GM18519 (cell line): ENCODE results near the gene SOAT2.

Experiments used
- ATAC-seq: cut with Tn5 transposase; IDR thresholded peaks from one replicate; pipeline ENCODE4 v1.9.1; 2021; ENCODE audit warnings: mild to moderate bottlenecking, moderate library complexity; ENCODE audit not compliant: unreplicated experiment, low FRiP score

The SOAT2 gene

DNA sequence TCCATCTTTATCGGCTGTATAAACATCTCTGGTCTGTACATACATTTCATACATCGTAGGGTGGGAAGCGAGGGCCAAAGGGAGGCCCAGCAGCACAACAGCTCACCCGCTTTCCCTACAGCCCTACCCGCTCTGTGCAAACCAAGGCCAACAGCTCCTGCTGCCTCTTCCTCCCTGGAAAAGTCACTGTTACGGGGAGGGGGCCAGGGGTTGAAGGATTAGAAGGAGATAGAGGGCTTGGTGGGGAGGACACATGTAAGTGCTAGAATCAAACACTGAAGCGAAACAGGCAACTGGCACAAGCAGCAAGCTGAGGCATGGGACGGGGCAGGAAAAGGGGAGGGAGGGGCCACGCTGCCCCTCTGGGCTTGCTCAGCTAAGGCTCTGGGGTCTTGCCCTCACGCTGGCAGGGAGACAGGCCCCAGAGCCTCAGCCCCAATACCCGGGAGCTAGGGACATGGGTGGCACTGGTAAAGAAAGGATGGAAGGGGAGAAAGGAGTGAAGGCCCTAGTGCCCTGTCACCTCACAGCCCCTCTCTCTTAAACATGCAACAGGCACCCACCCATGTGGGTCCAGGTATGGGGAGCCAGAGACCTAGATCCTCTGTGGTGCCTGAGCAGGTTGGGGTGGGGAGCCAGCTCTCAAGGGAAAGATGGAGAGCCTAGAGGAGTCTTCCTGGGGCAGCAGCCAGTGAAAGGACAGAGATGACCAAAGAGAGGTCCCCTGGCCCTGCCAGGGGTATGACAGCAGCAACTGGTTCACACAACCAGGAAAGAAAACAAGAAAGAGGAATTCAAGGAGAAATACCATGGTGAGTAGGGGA lies 38.5 kb upstream of the SOAT2 start:
- ATAC-seq, result no peak

DNA sequence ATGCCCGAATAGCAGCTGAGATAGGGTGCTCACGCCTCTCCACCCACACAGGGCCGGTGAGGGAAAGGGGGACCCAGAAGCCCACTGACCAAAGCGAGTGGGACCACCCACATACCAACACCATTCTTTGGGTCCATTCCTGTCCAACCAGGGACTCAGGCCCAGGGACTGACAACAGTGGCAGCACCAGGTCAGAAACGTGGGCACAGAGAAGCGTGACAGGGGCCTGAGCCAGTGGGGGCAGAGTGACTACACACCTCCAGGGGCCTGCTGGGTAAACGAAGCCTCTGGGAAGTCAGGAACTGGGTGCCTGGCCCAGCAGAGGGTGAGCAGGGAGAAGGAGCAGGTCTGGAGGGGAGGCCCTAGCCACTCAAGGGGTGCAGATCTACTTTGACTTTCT lies 37.8 kb upstream of the SOAT2 start:
- ATAC-seq, result no peak

DNA sequence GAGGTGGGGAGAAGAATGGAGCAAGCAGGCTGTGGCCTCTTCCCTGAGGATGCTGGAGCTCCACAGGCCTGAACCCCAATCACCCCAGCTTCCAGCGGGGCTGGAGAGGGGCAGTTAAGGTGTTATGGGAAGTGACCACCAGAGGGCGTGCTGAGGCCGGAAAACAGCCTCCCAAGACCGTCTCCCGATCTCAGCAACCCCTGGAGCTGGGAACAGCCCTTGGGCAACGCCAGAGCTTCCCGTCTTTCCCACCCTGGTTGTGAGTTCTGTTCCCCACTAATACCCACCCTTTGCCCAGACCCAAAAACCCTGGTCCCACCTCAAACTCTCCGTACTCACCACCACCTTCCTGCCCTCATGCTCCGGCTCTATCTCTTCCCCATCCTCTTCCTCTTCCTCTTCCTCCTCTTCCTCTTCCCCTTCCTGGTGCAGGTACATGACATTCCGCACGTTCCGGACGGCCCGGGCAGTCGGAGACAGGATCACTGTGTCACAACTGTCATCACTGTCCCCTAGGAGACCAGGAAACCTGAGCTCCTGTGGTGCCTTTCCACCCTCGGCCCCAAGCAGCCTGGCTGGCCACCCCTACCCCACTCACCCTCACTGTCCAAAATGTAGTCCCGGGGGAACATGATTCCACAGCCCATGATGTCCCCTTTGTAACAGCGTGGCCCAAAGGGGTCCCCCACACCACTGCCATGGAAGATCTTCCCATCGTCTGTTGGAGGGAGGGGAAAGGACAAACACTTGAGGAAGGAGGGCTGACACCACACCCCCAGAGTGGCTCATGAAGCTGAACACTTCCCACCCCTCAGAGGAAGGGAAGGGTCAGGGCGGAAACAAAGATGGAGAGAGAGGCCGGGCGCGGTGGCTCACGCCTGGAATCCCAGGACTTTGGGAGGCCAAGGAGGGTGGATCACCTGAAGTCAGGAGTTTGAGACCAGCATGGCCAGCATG lies 37.0 kb upstream of the SOAT2 start:
- ATAC-seq, result no peak

DNA sequence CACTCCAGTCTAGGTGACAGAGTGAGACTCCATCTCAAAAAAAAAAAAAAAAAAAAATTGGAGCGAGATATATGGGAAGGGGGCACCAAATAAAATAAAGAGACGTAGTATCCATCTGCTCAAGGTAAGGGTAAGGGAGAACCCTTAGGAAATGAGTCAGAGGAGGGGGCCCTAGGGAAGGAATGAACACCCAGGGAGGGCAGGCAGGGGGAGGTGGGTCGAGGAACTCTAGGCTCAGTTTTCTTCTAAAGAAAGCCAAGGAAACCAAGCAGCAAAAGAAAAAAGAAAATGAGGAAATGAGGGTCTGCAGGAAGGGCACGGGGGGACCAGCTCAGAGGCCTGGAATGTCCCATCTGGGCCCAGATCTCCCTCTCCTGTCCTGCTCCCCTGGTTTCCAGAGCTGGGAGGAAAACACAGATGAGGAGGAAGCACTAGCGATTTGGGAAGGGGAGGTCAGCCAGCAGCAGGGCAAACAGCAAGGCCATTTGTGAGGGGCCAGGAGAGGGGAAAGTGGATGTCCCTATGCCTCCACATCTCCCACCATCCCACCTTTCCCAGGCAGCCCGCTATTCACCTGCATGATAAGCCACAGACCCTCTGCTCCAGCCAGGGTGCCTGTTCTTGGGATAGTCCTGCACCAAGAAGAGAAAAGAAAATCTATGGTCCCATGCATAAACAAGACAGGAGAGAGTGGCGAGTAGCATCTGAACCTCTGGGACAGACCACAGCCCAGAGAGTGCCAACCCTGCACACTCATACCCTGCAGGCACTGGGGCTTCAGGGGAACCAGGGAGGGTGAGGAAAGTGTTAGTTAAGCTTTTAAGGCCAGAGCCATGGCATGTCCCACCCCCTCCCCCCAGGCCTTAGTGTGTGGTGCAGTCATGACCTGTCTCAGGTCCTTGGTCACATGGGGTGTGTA lies 36.0 kb upstream of the SOAT2 start:
- no peak for ATAC-seq

DNA sequence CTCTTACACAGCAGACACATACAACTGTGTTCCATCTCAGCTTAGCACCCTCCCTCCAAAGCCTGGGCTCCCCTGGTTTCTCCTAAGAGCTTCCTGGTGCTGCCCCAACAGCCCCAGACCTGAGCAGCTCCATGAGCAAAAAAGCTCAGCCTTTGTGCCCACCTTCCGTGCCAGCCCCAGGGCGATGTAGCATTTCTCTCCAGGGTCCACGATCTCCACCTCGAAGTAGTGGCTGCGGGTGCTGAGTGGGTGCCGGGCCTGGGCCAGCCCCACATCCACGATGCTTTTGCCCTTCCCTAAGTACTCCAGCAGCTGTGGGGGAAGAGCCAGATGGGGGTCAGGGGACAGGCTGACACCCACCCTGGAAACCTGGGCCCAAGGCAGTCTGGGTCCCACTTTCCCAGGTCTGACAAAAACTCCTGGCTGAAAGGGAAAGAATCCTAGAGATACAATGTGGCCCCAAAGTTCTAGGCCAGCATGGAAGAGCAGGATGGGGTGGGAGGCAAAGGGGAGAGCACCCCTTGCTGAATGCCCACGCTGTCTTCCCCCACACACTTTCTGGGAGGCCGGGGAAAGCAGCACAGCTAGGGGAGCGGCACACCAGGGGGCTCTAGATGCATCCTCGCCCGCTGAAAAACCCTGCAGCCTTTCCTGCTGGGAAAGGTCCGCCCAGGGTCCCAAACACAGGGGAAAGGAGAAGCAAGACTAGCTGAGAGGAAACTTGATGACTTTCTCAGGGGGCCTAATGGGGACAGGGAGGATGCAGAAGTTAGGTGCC lies 35.1 kb upstream of the SOAT2 start:
- ATAC-seq, result no peak

DNA sequence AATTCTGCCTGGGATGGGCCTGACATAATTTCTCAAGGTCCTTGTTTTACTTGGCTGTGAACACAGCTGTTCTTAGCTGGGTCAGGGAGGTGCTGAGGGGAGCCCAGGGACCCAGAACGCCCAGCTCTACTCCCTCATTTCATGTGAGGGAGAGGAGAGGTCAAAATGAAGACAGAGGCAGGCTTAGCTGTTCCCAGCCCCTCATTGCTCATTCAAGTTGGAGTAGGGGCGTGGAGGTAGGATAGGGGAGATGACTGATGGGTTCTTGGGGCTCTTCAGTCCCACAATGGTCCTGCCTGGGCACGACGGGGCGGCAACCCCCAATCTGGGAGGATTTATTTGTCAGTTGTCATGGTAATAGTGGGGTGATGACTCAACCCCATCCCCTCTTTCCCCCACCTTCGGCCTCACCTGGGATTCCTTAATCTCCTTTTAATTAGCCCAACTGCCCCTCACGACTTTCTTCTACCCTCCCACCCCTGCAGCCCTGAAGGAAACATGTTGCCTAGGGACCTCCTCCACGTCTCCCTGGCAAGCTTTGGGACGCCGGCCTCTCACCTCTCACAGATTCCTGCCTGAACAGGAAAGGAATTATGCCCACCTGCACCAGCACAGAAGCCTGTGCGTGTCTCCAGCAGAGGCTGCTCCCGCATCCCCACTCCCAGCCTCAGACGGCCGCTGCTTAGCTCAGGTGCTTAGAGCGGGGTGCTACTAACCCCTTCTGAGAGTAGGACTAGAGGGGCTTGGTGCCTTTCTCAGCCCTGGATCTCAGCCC lies 34.3 kb upstream of the SOAT2 start:
- ATAC-seq, result no peak

DNA sequence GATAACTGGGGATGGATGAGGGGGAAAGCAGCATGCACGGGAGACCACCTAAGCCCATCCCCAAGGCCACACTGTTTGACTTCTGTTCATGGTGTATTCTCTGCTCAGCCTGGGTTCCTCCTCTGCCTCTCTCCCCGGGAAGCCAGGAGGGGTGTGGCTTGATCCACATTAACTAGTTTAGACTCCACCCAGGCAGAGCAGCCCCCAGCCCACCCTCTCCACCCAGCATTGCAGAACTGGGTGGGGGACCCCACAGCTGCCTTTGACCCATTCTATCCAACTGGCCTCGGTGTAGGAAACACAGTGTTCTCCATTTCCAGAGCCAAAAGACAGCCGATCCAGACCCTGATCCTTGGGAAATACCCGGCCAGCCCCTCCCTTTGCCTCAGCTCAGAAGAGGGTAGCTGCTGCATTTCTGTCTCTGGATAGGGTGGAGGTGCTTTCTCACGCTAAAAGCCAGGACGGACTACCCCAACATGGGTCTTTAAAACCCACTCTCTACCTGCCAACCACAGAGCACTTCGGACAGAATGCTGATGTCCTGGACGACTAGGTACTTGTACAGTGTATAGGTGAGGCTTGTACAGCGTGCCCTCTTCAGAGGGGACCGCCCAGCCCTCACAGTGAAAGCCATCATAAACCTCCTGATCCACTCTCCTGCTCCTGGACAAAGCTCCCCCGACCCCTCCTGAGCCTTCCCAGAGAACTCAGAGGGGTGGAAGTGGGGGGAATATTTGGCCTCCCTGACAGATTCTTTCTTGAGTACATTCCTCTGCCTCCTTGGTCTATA lies 33.5 kb upstream of the SOAT2 start:
- ATAC-seq, result no peak

DNA sequence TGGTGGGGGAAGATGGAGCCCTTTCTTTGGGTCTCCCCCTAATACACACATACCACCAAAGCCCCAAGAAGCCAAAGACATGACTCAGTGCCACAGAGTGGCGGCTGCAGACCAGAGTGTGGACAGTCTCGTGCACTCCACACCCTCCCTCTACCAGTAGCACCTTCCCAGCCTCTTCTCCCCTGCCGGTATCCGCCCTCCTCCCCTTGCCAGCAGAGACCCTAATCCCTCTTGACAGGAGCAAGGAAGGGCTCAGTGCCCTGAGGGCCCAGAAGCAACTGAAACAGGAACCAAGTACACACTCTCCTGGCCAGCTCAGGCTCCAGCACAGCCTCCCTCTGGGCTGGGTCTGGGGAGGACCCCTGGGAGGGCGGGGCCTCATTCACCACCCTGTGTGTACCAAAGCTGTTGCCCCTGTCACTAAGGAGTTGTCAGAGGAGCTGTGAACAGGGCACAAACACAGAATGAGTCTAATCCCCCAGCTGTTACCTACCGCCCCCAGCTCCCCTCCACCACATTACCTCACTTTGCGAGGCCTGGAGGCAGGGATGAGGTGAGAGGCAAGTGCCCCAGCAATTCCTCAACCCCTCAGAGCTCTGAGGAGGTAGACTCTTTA lies 32.3 kb upstream of the SOAT2 start:
- ATAC-seq, result no peak

DNA sequence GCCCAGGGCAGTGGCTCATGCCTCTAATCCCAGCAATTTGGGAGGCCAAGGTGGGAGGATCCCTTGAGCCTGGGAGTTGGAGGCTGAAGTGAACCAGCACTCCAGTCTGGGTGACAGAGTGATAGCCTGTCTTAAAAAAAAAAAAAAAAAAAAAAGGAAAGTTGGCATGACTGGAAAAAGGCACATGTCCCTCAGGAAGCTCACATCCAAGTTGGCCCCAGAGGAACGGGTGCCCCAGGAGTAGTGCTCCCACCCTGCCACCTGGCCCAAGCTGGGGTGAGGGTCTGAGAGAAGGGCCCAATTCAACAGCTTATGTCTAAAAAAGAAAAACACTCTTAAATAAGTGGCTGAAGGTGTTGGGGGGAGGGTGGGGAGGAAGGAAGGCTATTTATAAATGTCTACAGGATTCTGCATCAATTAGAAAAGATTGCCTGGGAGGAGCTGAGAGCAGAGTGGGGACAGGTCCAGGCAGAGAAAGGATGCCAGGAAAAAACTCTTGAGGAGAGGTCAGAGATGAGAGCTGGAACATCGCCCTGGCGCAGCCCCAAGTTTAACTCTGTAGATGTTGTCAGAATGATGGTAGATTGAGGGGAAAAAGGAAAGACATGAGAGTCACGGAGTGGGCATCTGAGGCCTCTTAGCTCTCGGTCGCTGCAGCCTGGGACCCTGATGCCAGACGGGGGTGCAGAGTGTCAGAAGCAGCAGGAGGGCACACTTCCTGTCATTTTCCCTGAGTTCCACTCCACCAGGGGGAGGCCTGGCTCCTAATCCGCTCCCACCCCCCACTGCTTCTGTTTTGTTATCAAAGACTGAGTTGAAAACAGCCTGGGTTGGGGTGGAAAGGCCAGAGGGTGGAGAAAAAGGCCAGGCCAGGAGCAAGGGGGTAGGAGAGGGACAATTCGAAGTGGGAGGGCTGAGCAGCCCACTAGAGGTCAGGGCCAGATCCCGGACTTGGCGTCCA lies 31.4 kb upstream of the SOAT2 start:
- no peak for ATAC-seq

DNA sequence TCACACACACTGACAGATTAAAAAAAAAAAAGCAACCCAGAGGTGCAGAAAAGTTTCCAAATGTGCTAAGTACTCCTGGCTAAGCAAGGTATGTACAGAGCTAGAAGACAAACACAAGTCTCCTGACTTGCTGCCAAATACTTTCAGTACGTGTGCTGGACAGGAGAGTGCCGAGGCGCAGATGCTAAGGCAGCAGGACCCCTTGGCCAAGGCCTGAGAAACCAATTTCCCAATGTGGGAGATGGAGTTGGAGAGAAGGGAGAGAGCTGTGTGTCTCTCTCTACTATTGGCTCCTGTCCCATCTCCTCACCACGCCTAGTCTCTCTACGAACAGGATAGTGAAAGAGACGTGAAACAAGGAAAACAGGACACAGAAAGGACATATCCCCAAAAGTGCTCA lies 29.4 kb upstream of the SOAT2 start:
- no peak for ATAC-seq

DNA sequence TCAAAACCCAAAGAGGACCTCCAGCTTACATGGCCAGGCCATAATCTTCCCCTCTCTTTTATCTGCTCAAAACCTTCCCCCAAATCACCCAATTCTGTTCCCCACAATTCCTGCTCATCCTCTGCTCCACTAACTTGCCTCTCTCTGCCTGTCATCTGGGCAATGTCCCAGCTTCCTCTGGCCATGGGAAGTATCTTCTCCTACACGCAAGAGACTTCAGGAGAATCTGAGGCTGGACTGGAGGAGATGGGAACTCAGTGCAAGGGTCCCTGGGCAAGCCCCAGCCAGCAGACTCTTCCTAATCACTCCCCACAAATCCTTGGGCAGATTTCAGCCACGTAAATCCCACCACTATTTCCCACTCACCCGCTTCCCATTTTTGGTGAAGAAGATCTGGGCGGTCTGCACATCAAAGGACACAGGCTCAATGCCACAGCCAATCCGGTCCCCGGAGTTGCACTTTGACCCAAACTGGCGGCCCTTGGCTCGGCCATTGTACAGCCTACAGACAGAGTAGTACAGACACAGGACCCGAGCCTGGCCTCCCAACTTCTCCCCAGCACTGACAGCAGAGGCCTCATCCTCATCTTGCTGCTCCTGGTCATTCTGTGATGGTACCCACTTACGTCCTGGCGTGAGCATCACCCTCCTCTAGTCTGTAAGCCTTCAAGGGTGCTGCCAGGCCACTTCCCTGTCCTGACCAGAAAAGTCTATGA lies 28.8 kb upstream of the SOAT2 start:
- no peak for ATAC-seq

DNA sequence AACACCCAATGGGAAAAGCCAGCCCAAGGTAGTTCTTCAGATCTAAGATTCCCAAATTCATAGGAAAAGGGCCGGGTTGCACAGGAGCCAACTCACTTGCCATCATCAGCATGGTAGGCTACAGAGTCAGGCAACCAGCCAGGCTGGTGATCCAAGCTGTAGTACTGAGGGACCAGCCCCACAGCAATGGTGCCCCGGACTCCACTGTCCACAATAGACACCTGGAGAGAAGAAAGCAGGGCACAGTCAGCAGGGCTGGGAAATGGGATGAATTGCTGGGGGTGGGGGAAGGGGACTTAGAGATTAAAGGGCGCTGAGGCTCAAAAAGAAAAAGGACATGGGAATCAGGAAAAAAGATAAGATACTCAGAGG lies 28.3 kb upstream of the SOAT2 start:
- ATAC-seq, result no peak

DNA sequence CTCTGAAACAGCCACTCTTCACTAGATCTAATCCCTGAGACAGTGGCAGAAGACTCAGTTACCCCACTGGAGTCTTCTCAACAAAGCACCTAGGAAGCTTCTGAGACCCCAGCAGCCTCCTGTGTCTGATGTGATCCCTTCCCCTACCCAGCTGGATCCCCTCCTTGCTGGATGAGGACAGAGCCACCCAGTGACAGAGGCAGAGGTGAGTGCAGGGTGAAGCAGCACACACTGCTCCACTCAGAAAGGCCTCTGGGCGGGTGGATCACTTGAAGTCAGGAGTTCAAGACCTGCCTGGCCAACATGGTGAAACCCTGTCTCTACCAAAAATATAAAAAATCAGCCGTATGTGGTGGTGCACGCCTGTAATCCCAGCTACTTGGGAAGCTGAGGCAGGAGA lies 26.8 kb upstream of the SOAT2 start:
- ATAC-seq, result no peak

DNA sequence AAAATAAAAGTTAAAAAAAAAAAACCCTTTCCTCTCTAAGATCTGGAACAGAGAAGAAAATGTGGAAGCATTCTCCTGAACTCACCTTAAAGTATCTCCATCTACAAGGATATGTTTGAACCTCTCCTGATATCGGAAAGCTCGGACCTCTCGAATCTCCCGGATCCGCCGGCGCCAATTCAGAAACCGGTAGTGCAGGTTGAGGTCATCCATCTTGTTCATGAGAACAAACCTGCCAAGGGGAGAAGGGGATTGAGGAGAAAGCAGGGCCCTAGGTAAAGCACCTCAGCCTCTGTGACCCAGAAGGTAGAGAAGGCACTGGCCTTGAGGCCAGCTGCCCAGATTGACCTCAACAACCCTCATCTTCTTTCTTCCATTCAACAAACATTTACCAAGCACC lies 26.3 kb upstream of the SOAT2 start:
- ATAC-seq, result no peak

DNA sequence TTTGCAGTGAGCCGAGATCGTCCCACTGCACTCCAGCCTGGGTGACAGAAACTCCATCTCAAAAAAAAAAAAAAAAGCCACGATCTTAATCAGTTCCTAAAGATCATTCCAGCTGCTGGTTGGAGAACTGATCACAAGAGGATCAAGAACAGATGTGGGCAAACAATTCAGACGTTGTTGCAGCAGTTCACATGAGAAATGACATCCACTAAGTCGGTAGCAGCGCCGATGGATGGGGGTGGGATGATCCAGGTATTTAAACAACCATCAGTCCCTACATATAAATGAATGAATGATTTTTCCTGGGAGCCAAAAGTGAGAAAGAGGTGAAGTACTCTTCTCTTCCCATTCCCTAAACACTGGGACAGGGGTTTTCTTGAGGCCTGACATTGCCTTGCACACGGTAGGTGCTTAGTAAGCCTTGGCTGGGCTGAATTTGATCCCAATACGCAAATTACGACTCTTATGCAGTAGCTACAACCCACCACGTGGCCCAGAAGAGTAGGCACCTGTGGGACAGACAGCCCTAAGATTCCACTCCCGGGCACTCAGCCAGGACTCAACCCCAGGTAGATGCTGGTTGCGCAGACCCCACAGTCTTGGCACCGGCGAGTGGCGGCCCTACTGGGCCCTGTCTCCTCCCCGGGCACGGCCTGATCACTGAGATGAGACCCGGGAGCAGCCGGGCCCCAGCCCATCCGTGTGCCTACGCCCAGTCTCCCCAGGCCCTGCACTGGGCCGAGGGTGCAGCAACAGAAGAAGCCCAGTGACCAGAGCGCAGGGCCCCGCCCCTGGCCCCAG lies 24.7 kb upstream of the SOAT2 start:
- ATAC-seq, result peak; percentile 7
